ENCODE results near the gene ITGA2. TPM values are rescaled to one million over a fixed set of nuclear protein-coding genes. Genes with fewer than 3 reads are reported as not detected.

Gene ITGA2
- total RNA-seq, 1 donor from 2014 or later = 63.5 TPM

Other genes starting within 250 kb of the ITGA2 start
- gene ITGA1, start 201.4 kb upstream of the ITGA2 start, total RNA-seq = 61.1 and 176 TPM in 2 replicates
- gene PELO, start 201.4 kb upstream of the ITGA2 start, total RNA-seq = 23.0 and 26.6 TPM in 2 replicates
- 17.7 and 20.6 TPM in 2 replicates for gene MOCS2, start 120.4 kb downstream of the ITGA2 start, total RNA-seq